Activated naive CD8-positive, alpha-beta T cell treated with anti-CD3 and anti-CD28 coated beads, Interleukin-2, amount 10 ng/mL, durations not matched to agents 7 days and 5 days (primary cell): ENCODE data around the gene QSOX2. TPM values are rescaled to one million over a fixed set of nuclear protein-coding genes. Genes with fewer than 3 reads are reported as not detected.
A peak's percentile ranks its signal among the peaks of the same experiment; 100 is the strongest.

ENCODE experiments used
- ATAC-seq: fragments of 150-1000 bp; cut with Tn5 transposase; one replicate; pipeline ENCODE4 v1.10.0; 2021; ENCODE audit warnings: low read depth, moderate library complexity
- POLR2A ChIA-PET: fragments of 350-600 bp; sonication (Branson Sonifier 250); formaldehyde crosslinking; loops from one replicate; lab custom pipeline; 2021; ENCODE audit warnings: antibody characterized with exemption; lab: Charles Lee
- DNase-seq: peaks from one replicate; pipeline ENCODE4 v3.0.0; 2021
- H3K27ac Mint-ChIP-seq: one replicate; pipeline ENCODE4 v1.8.0; 2022; ENCODE audit warnings: mild to moderate bottlenecking, mixed read lengths
- H3K27me3 Mint-ChIP-seq: one replicate; pipeline ENCODE4 v1.8.0; 2022; ENCODE audit warnings: mild to moderate bottlenecking, moderate library complexity, mixed read lengths
- H3K36me3 Mint-ChIP-seq: one replicate; pipeline ENCODE4 v1.8.0; 2021; ENCODE audit warnings: mild to moderate bottlenecking, mixed read lengths
- H3K4me1 Mint-ChIP-seq: one replicate; pipeline ENCODE4 v1.8.0; 2021; ENCODE audit warnings: mixed read lengths
- H3K4me3 Mint-ChIP-seq: one replicate; pipeline ENCODE4 v1.8.0; 2022; ENCODE audit warnings: mild to moderate bottlenecking, moderate library complexity, mixed read lengths
- H3K9me3 Mint-ChIP-seq: one replicate; pipeline ENCODE4 v1.8.0; 2021; ENCODE audit warnings: mixed read lengths
- total RNA-seq, 2 experiments: library from RNA; stranded (reverse); gene quantifications; one replicate each; pipeline ENCODE4 v1.2.3, GENCODE V29; 2021

Gene QSOX2
- total RNA-seq, 2 experiments from 2014 or later, result 12.4 to 12.8 TPM

- H3K4me3 Mint-ChIP-seq, result no peak overlapping the region
- no peak for DNase-seq
- H3K27me3 Mint-ChIP-seq, result peaks cover 3% of the 10 kb centered on the region
- no peaks in the 10 kb centered on the region for H3K9me3 Mint-ChIP-seq
- H3K4me1 Mint-ChIP-seq, result peaks cover 26% of the 10 kb centered on the region
- H3K36me3 Mint-ChIP-seq, result no peaks in the 10 kb centered on the region
- POLR2A ChIA-PET, result interaction anchor here (0.8 kb wide), 1 partner anchor 20 kb away, joined by 3 read pairs; no protein-coding TSS in a partner anchor
- no peak overlapping the region for H3K27ac Mint-ChIP-seq
- ATAC-seq, result no peak
These were observed 1.4 kb upstream of the QSOX2 start for GRCh38 chr9:136246849-136247550.

- POLR2A ChIA-PET, result no interaction called here
- Mint-ChIP-seq H3K36me3 (no peaks in the 10 kb centered on the region), H3K9me3 (no peaks in the 10 kb centered on the region), H3K27ac (peak overlapping the region; percentile 80), H3K4me3 (peak overlapping the region; percentile 91), H3K4me1 (peaks cover 26% of the 10 kb centered on the region), H3K27me3 (peaks cover 3% of the 10 kb centered on the region)
- no peak for DNase-seq
- ATAC-seq, result no peak
These were observed 718 bp downstream of the QSOX2 start for GRCh38 chr9:136244969-136245218.

GRCh38 chr9:136244122-136244968, 1.3 kb downstream of the QSOX2 start:
- Mint-ChIP-seq H3K27ac (peak overlapping the region; percentile 80), H3K27me3 (peaks cover 3% of the 10 kb centered on the region), H3K9me3 (no peaks in the 10 kb centered on the region), H3K4me3 (peak overlapping the region; percentile 91), H3K4me1 (peaks cover 28% of the 10 kb centered on the region), H3K36me3 (no peaks in the 10 kb centered on the region)
- DNase-seq (no peak), ATAC-seq (peak; percentile 38)
- POLR2A ChIA-PET, result no interaction called here

DNA sequence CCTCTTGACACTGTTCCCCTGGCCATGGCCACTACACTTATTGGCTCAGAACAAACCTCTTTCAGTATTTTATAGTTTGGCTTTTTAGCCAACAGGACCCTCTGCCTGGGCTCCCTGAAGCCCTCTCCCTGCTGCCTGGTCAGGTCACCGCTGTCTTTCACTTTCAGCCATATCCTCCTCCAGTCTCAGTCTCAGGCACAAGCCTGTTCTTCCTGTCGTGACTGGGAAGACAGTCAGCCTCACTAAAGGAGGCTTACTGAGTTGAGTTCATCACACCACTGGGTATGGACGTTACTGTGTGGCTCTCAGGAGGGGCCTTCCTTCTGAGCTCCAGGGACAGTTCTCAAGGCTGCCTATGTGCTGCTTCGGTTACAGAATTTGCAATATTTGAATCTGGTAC, 2.0 kb downstream of the QSOX2 start:
- no peak for ATAC-seq
- POLR2A ChIA-PET, result no interaction called here

DNA sequence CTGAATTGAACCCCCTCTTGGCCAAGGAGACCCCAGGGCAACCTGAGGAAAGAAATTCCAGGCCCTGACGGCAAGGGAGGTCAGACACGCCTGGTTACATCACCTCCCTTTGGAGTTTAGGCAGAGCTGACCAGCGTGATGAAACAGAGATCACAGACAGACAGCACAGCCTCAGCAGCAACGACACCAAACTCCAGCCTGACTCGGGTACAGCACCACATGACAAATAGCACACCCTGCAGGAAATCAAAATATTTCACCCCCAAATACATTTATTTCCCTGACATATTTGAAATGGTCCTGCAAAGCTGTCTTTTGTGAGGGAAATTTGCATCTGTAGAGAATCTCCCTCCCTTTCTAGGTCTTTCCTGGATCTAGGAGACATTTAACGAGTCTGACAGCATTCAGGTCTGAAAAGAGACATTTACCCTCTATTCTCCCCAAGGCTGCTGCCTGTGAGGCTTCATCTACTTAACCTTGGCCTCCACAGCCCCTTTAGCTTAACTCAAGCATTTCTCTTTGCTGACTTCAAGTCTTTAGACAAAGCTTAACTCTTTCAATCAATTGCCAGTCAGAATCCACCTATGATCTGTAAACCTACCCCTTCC, 2.6 kb downstream of the QSOX2 start:
- DNase-seq (no peak), ATAC-seq (no peak)
- POLR2A ChIA-PET, result interaction anchor here (1.0 kb wide), 1 partner anchor 24 kb away, joined by 4 read pairs; no protein-coding TSS in a partner anchor
- peaks cover 30% of the 10 kb centered on the region for H3K4me1 Mint-ChIP-seq
- no peak overlapping the region for H3K4me3 Mint-ChIP-seq
- H3K36me3 Mint-ChIP-seq, result no peaks in the 10 kb centered on the region
- H3K27ac Mint-ChIP-seq, result peak overlapping the region; percentile 80
- H3K27me3 Mint-ChIP-seq, result peaks cover 3% of the 10 kb centered on the region
- H3K9me3 Mint-ChIP-seq, result no peaks in the 10 kb centered on the region

More for the DNA sequence above, 2.0 kb downstream of the QSOX2 start:
- no peaks in the 10 kb centered on the region for H3K9me3 Mint-ChIP-seq
- peak overlapping the region; percentile 91 for H3K4me3 Mint-ChIP-seq
- DNase-seq, result no peak
- peaks cover 28% of the 10 kb centered on the region for H3K4me1 Mint-ChIP-seq
- peaks cover 3% of the 10 kb centered on the region for H3K27me3 Mint-ChIP-seq
- H3K27ac Mint-ChIP-seq, result peak overlapping the region; percentile 80
- H3K36me3 Mint-ChIP-seq, result no peaks in the 10 kb centered on the region

DNA sequence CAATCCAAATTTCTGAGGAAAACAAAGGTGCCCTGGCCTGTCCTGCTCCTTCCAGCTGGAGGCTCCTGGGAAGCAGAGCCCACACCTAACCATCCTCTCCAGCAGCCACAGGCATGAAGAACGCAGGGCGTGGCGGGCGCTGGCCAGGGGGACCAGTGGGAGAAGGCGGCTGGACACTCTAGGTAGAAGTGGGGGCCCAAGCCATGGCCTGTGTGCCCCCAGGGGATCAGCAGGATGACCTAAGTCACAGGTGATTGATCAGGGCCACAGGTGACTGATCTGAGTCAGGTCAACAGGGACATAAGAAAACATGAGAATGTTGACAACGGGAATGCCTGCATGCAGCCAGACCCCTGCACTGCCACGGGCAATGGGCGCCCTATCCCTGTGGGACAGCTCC, 3.4 kb downstream of the QSOX2 start:
- Mint-ChIP-seq H3K27me3 (peaks cover 3% of the 10 kb centered on the region), H3K27ac (no peak overlapping the region), H3K36me3 (no peaks in the 10 kb centered on the region), H3K4me3 (no peak overlapping the region), H3K9me3 (no peaks in the 10 kb centered on the region), H3K4me1 (peaks cover 30% of the 10 kb centered on the region)
- POLR2A ChIA-PET, result interaction anchor here (1.0 kb wide), 1 partner anchor 25 kb away, joined by 4 read pairs; no protein-coding TSS in a partner anchor
- ATAC-seq (no peak), DNase-seq (no peak)

DNA sequence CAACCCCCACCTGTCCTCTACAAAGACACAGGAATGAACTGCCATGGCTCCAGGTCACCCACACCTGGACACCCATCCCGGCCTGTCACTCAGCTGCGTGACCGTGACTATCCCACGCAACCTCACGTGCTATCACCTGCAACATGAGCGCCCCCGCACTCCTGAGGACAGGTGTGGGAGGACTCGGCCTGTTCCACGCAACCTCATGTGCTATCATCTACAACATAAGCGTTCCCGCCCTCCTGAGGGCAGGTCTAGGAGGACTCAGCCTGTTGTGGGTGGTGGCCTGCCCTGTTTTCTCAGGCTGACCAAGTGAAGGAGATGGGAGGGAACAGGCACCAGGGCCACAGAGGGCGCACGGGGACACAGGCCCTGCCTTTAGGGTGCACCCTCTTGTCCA, 4.1 kb downstream of the QSOX2 start:
- Mint-ChIP-seq H3K4me3 (no peak overlapping the region), H3K4me1 (peaks cover 30% of the 10 kb centered on the region), H3K36me3 (no peaks in the 10 kb centered on the region), H3K9me3 (no peaks in the 10 kb centered on the region), H3K27me3 (no peaks in the 10 kb centered on the region), H3K27ac (no peak overlapping the region)
- ATAC-seq, result no peak
- POLR2A ChIA-PET, result no interaction called here
- no peak for DNase-seq

GRCh38 chr9:136240941-136241340, 4.7 kb downstream of the QSOX2 start:
- no peaks in the 10 kb centered on the region for H3K9me3 Mint-ChIP-seq
- H3K27ac Mint-ChIP-seq, result no peak overlapping the region
- ATAC-seq, result no peak
- H3K36me3 Mint-ChIP-seq, result no peaks in the 10 kb centered on the region
- DNase-seq, result no peak
- H3K4me3 Mint-ChIP-seq, result no peak overlapping the region
- H3K4me1 Mint-ChIP-seq, result peaks cover 30% of the 10 kb centered on the region
- POLR2A ChIA-PET, result no interaction called here
- H3K27me3 Mint-ChIP-seq, result no peaks in the 10 kb centered on the region

GRCh38 chr9:136239983-136240330, 5.7 kb downstream of the QSOX2 start:
- DNase-seq (no peak), ATAC-seq (no peak)
- H3K36me3 Mint-ChIP-seq, result no peaks in the 10 kb centered on the region
- no peak overlapping the region for H3K4me3 Mint-ChIP-seq
- no peaks in the 10 kb centered on the region for H3K9me3 Mint-ChIP-seq
- POLR2A ChIA-PET, result no interaction called here
- H3K27me3 Mint-ChIP-seq, result no peaks in the 10 kb centered on the region
- H3K4me1 Mint-ChIP-seq, result peaks cover 27% of the 10 kb centered on the region
- no peak overlapping the region for H3K27ac Mint-ChIP-seq

- Mint-ChIP-seq H3K36me3 (no peaks in the 10 kb centered on the region), H3K4me1 (peaks cover 22% of the 10 kb centered on the region), H3K27ac (no peak overlapping the region), H3K27me3 (no peaks in the 10 kb centered on the region), H3K9me3 (no peaks in the 10 kb centered on the region), H3K4me3 (no peak overlapping the region)
- POLR2A ChIA-PET, result no interaction called here
- no peak for DNase-seq
- ATAC-seq, result no peak
These were observed 6.3 kb downstream of the QSOX2 start for GRCh38 chr9:136239135-136239982.

- Mint-ChIP-seq H3K4me3 (no peak overlapping the region), H3K27me3 (no peaks in the 10 kb centered on the region), H3K27ac (no peak overlapping the region), H3K4me1 (peaks cover 19% of the 10 kb centered on the region), H3K36me3 (peaks cover 1% of the 10 kb centered on the region), H3K9me3 (no peaks in the 10 kb centered on the region)
- DNase-seq, result no peak
- no peak for ATAC-seq
- POLR2A ChIA-PET, result no interaction called here
These were observed 7.3 kb downstream of the QSOX2 start for GRCh38 chr9:136238342-136238732.

DNA sequence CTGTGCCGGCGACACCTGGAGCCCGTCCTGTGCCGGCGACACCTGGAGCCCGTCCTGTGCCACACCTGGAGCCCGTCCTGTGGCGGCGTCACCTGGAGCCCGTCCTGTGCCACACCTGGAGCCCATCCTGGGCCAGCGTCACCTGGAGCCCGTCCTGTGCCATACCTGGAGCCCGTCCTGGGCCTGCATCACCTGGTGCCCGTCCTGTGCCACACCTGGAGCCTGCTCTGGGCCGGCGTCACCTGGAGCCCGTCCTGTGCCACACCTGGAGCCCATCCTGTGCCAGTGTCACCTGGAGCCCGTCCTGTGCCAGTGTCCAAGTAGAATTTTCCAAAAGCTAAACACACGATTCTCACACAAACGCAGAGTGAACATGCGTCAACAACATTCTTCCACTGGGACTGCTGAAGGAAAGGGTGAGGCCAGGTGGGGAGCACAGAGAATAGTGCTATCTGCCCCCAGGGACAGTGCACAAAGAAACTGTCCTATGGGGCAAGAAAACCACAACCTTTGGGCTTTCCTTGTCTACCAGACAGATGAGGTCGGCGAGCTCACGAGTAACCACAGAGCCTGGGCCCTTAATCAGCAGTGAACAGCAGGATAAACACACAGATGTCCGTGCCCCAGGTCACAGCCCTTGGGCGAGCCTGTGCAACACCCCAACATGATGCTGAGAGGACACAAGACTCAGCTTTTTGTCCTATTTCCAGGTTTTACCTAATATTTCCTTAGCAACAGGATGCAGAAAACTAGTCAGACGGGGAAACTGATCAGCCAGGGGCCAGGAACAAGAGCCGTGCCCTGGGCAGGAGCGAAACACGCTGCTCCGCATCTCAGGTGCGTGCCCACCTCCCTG, 7.9 kb downstream of the QSOX2 start:
- Mint-ChIP-seq H3K4me3 (no peak overlapping the region), H3K27me3 (no peaks in the 10 kb centered on the region), H3K36me3 (peaks cover 1% of the 10 kb centered on the region), H3K9me3 (no peaks in the 10 kb centered on the region), H3K4me1 (peaks cover 15% of the 10 kb centered on the region), H3K27ac (no peak overlapping the region)
- no peak for DNase-seq
- no peak for ATAC-seq
- POLR2A ChIA-PET, result no interaction called here
